Measurements from ENCODE around the gene EPB41L3. TPM values are rescaled to one million over a fixed set of nuclear protein-coding genes. Genes with fewer than 3 reads are reported as not detected.

EPB41L3 gene
- total RNA-seq, 4 donors from 2014 or later = 32.0 to 60.6 (median 41.8) TPM

GRCh38 chr18:5530629-5531178, 13.1 kb downstream of the EPB41L3 start:
- intact Hi-C loops (cut with DNase I) = no loop called here
- TF ChIP-seq POLR2AphosphoS5 (IDR thresholded peaks at IDR 0.05) = no peak
- TF ChIP-seq CTCF (IDR thresholded peaks at IDR 0.05) = no peak
- no peak for TF ChIP-seq EP300 (IDR thresholded peaks at IDR 0.05)
- no peak for TF ChIP-seq POLR2A (IDR thresholded peaks at IDR 0.05; ENCODE audit: low read depth)
- DNase-seq (ENCODE audit: extremely low spot score) = no peak
- WGBS = 58% methylated on average over 8 of the region's 8 CpGs
- peaks cover 0 to 22% (median 5%) of the 10 kb centered on the region in 4 donors for H3K4me1 ChIP-seq
- no peak overlapping the region for H3K4me3 ChIP-seq
- H3K27ac ChIP-seq (replicated peaks in 1 of 4) = no peak overlapping the region
- no peaks in the 10 kb centered on the region for H3K9me3 ChIP-seq
- no peaks in the 10 kb centered on the region for H3K27me3 ChIP-seq
- no peaks in the 10 kb centered on the region for H3K36me3 ChIP-seq

- no peak overlapping the region for H3K4me3 ChIP-seq
- peaks cover 0 to 2% (median 0%) of the 10 kb centered on the region in 4 donors for H3K27me3 ChIP-seq
- H3K36me3 ChIP-seq = no peaks in the 10 kb centered on the region
- H3K9me3 ChIP-seq = no peaks in the 10 kb centered on the region
- 92% methylated on average over 3 of the region's 3 CpGs for WGBS
- DNase-seq (ENCODE audit: extremely low spot score) = no peak
- TF ChIP-seq EP300 (IDR thresholded peaks at IDR 0.05) = no peak
- no peak for TF ChIP-seq CTCF (IDR thresholded peaks at IDR 0.05)
- no peak for TF ChIP-seq POLR2A (IDR thresholded peaks at IDR 0.05; ENCODE audit: low read depth)
- TF ChIP-seq POLR2AphosphoS5 (IDR thresholded peaks at IDR 0.05) = no peak
- H3K4me1 ChIP-seq = peaks cover 0 to 22% (median 5%) of the 10 kb centered on the region in 4 donors
- intact Hi-C loops (cut with DNase I) = no loop called here
- H3K27ac ChIP-seq (replicated peaks in 1 of 4) = no peak overlapping the region
These were observed 14.3 kb downstream of the EPB41L3 start for GRCh38 chr18:5529471-5529870.

- 31% methylated on average over 6 of the region's 6 CpGs for WGBS
- H3K27me3 ChIP-seq = peaks cover 0 to 6% (median 0%) of the 10 kb centered on the region in 4 donors
- peaks cover 0 to 22% (median 5%) of the 10 kb centered on the region in 4 donors for H3K4me1 ChIP-seq
- TF ChIP-seq EP300 (IDR thresholded peaks at IDR 0.05) = no peak
- TF ChIP-seq POLR2A (IDR thresholded peaks at IDR 0.05; ENCODE audit: low read depth) = no peak
- TF ChIP-seq CTCF (IDR thresholded peaks at IDR 0.05) = no peak
- DNase-seq (ENCODE audit: extremely low spot score) = no peak
- intact Hi-C loops (cut with DNase I) = no loop called here
- peak overlapping the region in 1 of 4 donors; percentile 34 for H3K27ac ChIP-seq (replicated peaks in 1 of 4)
- H3K4me3 ChIP-seq = no peak overlapping the region
- no peaks in the 10 kb centered on the region for H3K9me3 ChIP-seq
- no peaks in the 10 kb centered on the region for H3K36me3 ChIP-seq
These were observed 16.2 kb downstream of the EPB41L3 start for GRCh38 chr18:5527603-5528002.

- H3K9me3 ChIP-seq = no peaks in the 10 kb centered on the region
- H3K36me3 ChIP-seq = no peaks in the 10 kb centered on the region
- peaks cover 0 to 13% (median 2%) of the 10 kb centered on the region in 4 donors for H3K4me1 ChIP-seq
- WGBS = 88% methylated on average over 3 of the region's 3 CpGs
- peaks cover 0 to 6% (median 0%) of the 10 kb centered on the region in 4 donors for H3K27me3 ChIP-seq
- TF ChIP-seq EP300 (IDR thresholded peaks at IDR 0.05) = no peak
- TF ChIP-seq CTCF (IDR thresholded peaks at IDR 0.05) = no peak
- no peak for TF ChIP-seq POLR2AphosphoS5 (IDR thresholded peaks at IDR 0.05)
- TF ChIP-seq POLR2A (IDR thresholded peaks at IDR 0.05; ENCODE audit: low read depth) = no peak
- intact Hi-C loops (cut with DNase I) = no loop called here
- no peak for DNase-seq (ENCODE audit: extremely low spot score)
- H3K27ac ChIP-seq (replicated peaks in 1 of 4) = no peak overlapping the region
- no peak overlapping the region for H3K4me3 ChIP-seq
These were observed 19.1 kb downstream of the EPB41L3 start for GRCh38 chr18:5524660-5525059.

- H3K27me3 ChIP-seq = peaks cover 0 to 18% (median 0%) of the 10 kb centered on the region in 4 donors
- DNase-seq (ENCODE audit: extremely low spot score) = no peak
- intact Hi-C loops (cut with DNase I) = no loop called here
- no peaks in the 10 kb centered on the region for H3K9me3 ChIP-seq
- no peak overlapping the region for H3K27ac ChIP-seq (replicated peaks in 1 of 4)
- TF ChIP-seq EP300 (IDR thresholded peaks at IDR 0.05) (no peak), CTCF (IDR thresholded peaks at IDR 0.05) (no peak), POLR2A (IDR thresholded peaks at IDR 0.05; ENCODE audit: low read depth) (no peak), POLR2AphosphoS5 (IDR thresholded peaks at IDR 0.05) (no peak)
- 91% methylated on average over 2 of the region's 2 CpGs for WGBS
- no peaks in the 10 kb centered on the region for H3K36me3 ChIP-seq
- peaks cover 0 to 17% (median 8%) of the 10 kb centered on the region in 4 donors for H3K4me1 ChIP-seq
- no peak overlapping the region for H3K4me3 ChIP-seq
These were observed 22.8 kb downstream of the EPB41L3 start for GRCh38 chr18:5521000-5521399.

All from esophagus muscularis mucosa (tissue), 4 donors.